Right kidney (tissue), 9 donors: Measurements from ENCODE around the gene SERPINB2.

Experiments
- DNase-seq: peaks from one replicate; pipeline ENCODE4 v3.0.0-alpha.2; 2016
- long read RNA-seq, 8 donors: transcript quantifications; one replicate each; lab custom pipeline, GENCODE V29; 2026

SERPINB2 gene, protein sequence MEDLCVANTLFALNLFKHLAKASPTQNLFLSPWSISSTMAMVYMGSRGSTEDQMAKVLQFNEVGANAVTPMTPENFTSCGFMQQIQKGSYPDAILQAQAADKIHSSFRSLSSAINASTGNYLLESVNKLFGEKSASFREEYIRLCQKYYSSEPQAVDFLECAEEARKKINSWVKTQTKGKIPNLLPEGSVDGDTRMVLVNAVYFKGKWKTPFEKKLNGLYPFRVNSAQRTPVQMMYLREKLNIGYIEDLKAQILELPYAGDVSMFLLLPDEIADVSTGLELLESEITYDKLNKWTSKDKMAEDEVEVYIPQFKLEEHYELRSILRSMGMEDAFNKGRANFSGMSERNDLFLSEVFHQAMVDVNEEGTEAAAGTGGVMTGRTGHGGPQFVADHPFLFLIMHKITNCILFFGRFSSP
- long read RNA-seq, donor 1: 0 reads
- long read RNA-seq, donor 2: 0 reads
- long read RNA-seq, donor 3: 0 reads
- long read RNA-seq, donor 4: 0 reads
- long read RNA-seq, donor 5: 0 reads
- long read RNA-seq, donor 6: 0 reads
- long read RNA-seq, donor 7: 0 reads
- long read RNA-seq, donor 8: 0 reads

DNA sequence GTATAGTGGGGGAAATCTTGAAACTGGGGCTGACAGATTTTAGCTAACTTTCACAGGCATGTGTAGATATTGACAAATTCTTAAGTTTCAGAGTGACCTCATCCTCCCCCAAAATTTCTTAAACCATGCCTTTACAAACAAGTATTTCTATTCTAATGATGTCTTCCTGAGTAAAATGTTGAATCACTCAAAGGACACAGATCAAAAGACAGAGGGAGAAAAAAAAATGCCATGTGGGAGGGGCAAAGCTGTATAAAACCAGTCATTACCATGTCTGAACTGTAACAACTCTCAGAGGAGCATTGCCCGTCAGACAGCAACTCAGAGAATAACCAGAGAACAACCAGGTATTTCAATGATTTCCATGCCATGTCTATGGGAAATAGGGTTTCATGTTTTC lies at the start of gene SERPINB2:
Gene SERPINB2, plus strand, starts transcription at position 282 of the 400 bp plus-strand sequence. CDS start 3,740 bp downstream, outside the sequence.
- no peak for DNase-seq

DNA sequence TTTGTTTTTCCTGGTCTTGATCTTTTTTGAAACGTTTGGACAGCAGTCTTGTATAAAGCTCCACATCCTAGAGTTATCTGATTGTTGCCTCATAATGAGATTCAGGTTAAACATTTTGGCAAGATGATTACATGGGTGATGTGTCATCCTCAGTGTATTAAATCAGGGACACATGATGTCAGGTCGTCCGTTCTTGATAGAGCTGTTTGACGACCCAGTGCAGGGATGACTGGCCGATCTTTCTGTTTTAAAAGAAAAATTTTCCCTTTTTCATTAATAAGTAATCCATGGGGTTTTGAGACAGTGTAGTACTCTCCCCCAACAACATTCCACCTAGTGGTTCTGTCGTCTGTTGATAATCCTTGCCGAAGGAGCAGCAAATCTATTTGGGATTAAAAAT lies 44.5 kb upstream of the SERPINB2 start:
- DNase-seq: no peak

DNA sequence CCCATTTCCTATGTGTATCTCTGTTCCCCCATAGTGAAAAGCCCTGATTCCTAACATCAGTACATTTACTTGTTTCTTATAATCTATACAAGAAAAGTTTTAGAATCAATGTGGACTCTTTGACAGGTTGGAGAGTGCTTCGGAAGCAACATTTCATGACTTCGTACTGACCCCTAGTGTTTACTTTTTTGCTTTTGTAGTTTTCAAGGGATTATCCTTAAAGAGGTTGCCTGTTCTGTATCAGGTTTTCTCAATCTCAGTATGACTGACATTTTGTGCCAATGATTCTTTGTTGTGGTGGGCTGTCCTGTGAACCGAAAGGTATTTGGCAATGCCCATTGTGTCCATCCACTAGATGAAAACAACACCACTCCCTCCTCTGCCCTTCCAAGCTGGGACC lies 43.3 kb upstream of the SERPINB2 start:
- DNase-seq: no peak

DNA sequence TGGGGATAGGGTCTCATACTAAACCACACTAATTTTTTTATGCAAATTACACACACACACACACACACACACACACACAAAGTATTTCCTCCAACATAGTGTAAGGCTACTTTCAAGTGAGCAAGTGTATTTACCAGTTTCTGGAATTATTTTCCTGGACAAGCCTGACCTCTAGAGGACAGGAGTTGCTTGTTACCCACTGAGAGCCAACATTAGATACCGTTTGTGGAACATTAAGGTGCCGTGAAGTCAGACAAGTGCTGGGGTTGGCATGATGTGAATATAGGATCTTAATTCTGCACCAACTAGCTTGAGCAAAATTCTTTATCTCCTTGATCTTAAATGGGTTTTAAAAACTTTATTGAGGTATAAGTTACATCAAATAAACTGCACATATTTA lies 39.3 kb upstream of the SERPINB2 start:
- no peak for DNase-seq

DNA sequence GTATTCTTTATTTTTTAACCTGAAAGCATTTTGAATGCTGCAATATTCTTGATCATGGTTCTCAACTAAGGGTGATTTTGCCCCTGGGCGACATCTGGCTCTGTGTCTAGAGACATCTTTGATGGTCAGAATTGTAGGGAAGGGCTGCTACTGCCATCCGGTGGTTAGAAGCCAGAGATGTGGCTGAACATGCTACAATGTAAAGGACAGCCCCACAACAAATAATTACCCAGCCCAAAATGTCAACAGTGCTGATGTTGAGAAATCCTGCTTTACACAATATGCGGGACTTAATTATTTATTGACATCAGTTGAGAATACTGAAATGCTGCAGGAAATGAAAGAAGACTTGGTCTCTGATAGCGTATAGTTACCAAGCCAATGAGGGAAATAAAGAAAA lies 37.5 kb upstream of the SERPINB2 start:
- no peak for DNase-seq

DNA sequence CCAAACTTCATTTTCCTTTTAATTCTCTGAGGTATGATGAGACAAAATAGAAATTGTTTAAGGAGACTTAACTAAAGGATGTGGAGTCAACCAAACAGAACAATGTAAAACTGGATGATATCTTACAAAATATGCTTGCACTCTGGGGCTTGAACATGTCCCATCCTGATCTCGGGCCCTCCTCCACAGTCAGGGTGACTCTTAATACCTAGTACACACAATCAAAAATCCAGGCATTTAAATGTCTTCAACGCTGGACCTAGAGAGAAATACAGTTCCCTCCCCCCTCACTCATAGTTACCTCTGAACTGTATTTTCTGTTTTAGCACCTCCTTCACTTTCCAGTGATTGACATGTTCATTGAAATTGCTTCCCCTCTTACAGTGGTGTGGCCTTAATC lies 36.9 kb upstream of the SERPINB2 start:
- DNase-seq: no peak

DNA sequence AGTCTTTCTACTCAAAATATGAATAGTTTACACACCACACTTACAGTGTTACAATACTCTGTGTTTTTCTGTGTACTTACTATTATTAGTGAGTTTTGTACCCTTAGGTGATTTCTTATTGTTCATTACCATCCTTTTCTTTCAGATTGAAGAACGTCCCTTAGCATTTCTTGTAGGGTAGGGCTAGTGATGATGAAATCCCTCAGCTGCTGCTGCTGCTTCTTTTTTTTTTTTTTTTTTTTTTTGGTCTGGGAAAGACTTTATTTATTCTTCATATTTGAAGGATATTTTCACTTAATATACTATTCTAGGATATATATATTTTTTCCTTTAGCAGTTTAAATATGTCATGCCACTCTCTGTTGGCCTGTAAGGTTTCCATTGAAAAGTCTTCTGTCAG lies 29.0 kb upstream of the SERPINB2 start:
- no peak for DNase-seq

DNA sequence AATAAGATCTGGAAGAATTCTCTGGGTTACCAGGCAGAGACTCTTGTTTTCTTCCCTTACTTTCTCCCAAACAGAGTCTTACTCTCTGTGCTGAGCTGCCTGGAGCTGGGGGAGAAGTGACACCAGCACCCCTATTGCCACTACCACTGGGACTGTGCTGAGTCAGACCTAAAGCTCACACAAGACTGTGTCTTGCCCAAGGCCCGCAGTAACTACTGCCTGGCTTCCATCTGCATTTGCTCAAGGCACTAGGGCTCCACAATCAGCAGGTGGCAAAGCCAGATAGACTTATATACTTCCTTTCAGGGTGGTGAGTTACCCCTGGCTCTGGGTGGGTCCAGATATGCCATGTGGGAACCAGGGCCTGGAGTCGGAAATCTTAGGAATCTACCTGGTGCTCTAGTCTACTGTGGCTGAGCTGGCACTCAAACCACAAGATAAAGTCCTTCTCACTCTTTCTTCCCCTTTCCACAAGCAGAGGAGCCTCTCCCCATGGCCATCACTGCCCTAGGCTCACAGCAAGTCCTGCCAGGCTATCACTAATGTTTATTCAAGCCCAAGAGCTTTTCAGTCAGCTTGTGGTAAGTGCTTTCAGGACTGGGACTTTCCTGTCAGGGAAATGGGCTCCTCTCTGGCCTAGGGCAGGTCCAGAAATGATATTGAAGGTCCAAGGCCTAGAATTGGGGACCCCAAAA lies 27.6 kb upstream of the SERPINB2 start:
- no peak for DNase-seq

DNA sequence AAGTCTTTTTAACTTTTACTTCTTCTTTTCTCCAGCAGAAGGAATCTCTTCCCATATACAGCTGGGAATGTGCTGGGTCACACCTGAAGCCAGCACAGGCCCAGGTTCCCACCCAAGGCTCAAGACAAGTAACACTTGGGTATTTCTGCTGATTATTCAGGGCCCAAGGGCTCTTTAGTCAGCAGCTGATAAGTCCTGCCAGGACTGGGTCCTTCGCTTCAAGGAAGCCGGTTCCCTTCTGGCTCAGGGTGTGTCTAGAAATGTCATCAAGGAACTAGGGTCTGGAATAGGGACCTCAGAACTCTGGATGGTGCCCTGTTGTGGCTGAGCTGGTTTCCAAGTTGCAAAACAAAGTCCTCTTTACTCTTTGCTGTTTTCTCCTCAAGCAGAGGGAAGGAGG lies 27.0 kb upstream of the SERPINB2 start:
- no peak for DNase-seq

DNA sequence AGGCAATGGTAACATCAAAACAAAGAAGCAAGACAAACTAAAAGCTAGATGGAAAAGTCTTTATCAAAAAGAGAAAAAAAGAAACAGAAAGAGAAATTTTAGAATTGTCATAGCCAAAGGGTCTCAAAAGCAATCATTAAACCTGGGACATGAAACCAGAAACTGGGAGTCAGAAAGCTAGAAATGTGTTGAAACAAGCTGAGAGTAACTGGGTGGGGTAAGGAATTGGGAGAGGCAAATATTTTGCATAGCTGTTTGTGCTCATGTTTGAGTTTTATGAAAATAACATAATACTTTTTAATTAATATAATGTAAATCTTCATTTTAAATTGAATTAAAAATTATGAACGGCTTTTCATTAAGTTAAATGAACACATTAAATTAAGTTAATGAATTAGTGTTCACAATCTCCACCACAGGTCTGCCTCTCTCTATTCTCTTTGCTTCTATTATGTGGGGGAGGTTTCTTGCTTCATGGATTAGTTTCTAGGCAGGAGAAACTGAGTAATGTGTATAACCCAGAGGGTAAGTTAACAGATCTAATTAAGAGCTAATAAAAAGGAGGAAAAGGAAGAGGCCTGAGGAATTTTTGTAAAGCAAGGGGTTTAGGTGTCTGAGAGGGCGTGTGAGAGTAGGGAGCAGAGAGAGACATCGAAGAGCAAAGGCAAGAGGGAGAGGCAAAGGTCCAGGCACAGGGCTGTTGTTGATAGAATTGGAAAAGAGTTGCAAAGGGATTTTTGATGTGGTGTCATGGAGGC lies 20.0 kb upstream of the SERPINB2 start:
- DNase-seq: no peak

DNA sequence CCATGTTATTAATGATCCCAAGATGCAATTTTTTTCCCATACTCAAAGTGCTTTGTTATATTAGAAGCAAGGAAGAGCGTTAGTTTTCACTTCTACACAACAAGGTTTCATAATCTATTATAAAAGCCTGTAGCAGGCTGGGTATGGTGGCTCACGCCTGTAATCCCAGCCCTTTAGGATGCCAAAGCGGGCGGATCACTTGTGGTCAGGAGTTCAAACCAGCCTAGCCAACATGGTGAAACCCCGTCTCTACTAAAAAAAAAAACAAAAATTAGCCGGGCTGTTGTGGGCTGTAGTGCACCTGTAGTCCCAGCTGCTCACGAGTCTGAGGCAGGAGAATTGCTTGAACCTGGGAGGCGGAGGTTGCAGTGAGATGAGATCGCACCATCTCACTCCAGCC lies 19.0 kb upstream of the SERPINB2 start:
- no peak for DNase-seq

DNA sequence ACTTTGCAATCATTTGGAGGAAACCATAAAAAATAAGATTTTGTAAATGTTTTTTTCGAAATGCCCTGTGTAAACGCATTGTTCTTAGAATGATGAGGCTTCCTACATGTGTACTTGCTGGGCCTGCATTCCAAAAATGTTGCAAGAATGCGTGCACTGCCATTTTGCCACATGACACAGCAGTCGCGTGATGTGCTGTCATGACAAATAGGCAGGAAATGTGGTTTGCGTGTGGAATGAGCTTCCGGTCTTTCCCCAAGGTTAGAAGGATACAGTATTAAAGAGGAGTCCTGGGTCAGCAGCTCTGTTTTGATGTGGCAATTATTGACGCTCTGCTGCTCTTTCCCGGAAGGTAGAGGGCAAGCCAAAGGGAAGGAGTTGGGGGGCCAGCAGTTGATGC lies 18.1 kb upstream of the SERPINB2 start:
- DNase-seq: no peak

DNA sequence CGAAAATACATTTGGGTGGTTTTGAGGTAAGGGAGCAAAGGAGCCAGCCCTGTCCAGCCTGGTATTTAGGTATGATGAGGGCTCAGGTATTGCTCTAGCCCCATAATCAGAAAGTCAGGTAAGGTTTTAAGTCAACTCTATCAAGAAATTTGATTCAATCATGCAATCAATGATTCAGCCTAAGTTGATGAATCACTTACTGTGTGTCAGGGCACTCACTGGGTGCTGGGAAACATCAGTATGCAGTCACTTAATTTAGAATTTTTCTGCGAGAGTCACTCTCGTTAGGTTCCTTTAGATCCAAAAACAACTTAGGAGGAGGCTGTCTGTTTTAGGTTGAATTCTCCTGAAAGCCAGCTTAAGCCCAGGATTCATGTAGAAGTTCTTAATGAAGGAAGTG lies 17.7 kb upstream of the SERPINB2 start:
- no peak for DNase-seq

DNA sequence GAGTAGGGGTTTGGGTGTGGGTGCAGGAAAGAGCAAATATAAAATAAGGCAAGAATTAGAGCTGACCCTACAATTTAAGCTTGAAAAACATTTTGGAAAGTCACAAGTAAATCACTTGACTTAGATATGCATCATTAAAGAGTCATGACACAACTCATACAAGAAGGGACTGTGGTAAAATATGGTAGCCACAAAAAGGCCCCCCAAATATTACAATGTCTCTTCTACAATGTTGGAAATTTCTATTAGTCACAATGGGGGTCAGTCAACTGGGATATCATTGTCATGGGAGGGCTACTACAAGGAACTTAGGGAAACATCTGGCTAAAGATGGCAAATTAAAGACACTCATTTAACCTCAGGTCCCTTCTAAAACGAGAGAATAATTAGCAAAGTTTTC lies 15.7 kb upstream of the SERPINB2 start:
- DNase-seq: no peak

DNA sequence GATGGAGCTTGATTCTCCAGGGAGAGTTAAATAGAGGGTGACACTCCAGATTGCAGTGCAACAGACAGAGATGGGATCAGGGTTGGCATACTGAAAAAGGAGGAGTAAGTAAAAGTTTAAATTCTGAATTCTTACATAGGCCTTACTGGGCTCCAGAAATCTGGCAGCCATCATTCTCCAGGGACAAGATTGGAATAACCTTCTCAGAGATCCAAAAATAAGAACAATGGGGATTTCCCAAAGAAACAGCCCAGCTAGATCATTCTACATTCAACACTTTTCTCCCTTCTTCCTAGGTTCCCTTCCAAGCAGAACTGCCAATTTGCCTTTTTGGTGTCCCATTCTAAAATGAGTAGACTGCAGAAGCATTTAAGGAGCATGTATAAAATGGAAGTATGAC lies 14.9 kb upstream of the SERPINB2 start:
- no peak for DNase-seq

DNA sequence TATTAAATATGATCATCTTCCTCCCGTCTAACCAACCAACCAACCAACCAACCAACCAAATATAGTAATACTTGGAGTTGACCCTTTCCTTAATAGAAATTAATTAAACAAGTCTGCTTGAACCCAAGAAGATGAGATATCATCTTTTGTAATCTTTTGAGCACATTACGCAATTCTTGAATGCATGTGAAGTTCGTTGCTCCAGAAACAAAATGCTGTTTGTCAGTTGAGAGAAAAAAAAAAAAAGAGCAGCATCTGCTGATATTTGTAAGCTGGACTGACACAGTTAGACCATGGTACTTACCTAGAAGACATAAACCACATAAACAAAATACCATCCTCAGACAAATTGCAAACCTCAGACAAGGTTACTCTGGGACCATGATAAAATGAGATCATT lies 9.2 kb upstream of the SERPINB2 start:
- no peak for DNase-seq

DNA sequence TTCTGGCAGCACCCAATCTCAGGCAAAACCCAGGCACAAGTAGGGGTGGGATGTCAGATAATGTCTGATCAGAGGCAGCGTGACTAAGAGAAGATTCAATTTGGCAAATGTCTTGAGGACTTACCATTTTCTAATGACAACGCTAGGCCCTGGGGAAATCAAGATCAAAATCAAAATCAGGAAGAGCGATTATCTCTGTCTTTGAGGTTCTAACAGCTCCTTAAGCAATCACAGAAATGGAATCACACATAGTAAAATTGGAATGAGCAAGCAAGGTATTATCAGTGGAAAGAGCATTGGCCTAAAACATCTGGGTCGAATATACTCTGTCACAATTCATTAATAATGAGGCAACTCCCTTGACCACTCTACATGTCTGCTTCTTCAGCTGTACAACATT lies 8.6 kb upstream of the SERPINB2 start:
- DNase-seq: no peak

DNA sequence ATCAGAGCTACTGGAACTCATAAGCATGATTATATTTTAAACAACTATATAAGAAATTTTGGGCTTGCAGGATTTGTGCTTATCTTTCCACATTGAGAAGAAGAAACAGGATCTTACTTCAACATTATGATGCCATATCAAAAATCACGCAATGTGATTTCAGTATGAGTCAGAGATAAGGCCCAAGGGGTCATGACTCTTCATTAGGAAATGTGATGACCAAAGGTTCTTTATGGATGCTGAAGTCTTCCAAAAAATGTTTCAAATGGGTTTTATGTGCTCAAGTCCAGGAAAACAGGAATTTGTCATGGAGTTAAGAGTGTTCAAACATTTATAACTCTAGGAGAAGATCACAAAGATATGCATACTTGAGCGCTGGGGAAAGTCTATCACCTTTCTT lies 7.8 kb upstream of the SERPINB2 start:
- no peak for DNase-seq

DNA sequence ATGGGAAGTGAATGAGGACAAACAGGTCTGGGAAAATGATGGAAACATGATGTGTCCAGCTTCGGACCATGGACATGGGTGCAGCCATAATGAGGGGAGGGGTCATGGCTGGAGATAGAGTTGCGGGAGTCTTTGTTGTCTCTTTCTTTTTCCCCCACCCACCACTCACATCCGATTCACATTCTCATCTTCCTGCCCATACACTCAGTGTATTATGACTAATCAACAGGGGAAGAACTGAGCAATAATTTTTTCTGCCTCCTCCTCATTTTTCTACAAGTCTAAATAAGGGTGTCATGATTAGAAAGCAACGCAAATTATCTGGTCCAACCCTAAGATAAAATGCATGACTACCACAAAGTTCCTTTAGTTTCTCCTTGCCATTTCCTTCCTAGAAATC lies 5.7 kb upstream of the SERPINB2 start:
- no peak for DNase-seq

DNA sequence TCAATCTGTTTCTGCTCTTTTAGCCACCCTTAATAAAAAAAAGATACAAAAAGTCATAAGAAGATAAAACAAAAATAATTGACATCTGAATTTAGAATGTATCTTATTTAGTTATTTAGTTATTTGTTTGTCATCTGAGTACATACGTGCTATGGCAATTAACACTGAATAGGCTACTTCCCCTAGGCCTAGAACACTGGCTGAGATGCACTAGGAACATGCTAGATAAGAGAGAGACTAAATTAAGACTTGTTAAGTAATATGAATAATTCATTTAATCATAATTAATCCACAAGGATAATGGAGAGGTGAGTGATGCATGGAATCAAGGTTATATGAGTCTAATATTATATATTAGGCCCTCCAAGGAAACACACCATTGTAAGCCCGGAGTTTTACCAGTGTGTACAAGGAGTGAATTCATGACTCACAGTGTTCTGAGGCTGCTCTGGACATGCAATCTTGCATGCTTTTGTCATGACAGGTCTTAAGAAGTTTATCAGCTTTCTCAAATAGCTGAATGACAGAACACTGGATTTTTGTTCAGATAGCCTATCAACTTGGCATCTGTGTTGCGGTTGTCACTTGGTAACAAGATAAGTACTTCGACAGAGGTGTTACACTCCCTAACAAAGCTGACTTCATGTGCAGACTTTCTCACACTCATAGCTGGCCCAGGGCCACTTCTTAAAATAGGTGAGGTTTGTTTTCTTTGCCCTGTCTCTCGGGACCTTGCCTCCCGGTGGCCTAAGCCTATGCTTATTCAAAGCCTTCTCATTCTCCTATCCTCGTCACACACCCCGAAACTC lies 5.0 kb upstream of the SERPINB2 start:
- no peak for DNase-seq

DNA sequence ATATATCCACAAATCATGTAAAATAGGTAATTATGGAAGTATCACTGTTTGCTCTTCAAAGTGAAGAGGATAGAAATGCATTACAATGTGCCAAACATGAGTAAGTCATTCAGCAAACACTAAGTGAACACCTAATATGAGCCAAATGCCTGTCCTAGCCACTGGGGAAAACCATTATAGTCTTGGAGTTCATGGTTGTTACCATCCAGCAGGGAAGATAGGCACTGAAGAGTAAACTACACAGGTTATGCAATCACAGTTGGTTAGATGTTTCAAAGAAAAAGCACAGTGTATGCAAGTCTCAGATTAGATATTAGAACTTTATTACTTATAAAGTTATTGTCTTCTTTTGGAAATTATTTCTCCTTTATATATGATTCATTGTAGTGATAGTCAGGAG lies 3.9 kb upstream of the SERPINB2 start:
- DNase-seq: no peak
